ENCODE results near the gene AIFM3. TPM values are rescaled to one million over a fixed set of nuclear protein-coding genes. Genes with fewer than 3 reads are reported as not detected.

Gene AIFM3
- total RNA-seq, 1 experiment from 2014 or later = not detected

DNA sequence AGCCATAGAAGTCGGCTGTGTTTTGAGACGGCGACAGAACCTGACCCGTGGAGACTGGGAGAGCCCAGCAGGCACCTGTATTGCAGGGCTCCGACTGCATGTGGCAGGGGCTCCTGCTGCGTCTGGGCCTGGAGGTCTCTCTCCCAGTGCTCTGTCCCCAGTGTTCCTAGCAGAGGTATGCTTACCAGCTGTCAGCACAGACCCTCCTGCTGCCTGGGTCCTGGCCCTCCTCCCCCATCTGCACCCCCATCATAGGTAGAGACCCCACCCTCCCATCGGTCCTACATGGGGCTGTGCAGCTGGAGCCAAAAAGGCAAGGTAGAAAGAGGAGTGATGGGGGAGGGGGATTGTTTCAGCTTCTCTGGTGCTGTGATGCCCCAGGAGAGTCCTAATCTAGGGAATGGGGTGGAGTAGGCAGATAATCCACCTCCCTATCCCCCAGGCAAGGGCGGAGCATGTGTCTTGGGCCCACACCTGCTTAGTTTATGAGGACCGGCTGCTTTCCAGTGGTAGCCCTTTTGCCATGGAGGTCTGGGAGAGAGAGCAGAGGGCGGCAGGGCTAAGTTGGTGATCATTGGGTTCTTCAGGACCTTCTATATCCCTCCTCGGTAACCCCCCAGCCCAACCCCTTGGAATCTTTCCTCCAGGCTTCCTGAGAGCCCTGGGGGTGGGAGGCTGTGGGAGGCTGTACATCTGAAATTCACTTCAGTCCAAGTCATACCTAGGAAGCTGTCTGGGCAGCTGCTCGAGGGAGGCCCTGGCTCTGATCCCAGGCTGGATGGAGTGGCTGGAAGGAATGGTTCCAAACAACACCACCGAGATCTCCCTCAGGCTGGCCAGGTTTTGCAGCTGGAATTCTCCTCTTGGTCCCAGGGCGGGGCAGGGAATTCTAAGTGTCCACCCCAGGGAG is 60.0 kb downstream of the AIFM3 start:
- DNase-seq (ENCODE audit: low spot score) = no peak

- DNase-seq (ENCODE audit: low spot score) = no peak
Measured at GRCh38 chr22:21028277-21029251, 61.5 kb downstream of the AIFM3 start.

GRCh38 chr22:21029486-21030025 is 62.5 kb downstream of the AIFM3 start:
- no peak for DNase-seq (ENCODE audit: low spot score)

GRCh38 chr22:21030032-21030431 is 63.0 kb downstream of the AIFM3 start:
- DNase-seq (ENCODE audit: low spot score) = no peak

Other genes starting within 250 kb of the AIFM3 start
- not detected in 2 replicates for gene SERPIND1, start 193.1 kb upstream of the AIFM3 start, total RNA-seq (2014; rRNA removed; shearing (Covaris generic))
- 12.6 and 19.6 TPM in 2 replicates for gene PI4KA, start 108.4 kb upstream of the AIFM3 start, total RNA-seq (2014; rRNA removed; shearing (Covaris generic))
- 5.0 and 6.1 TPM in 2 replicates for gene SNAP29, start 108.2 kb upstream of the AIFM3 start, total RNA-seq (2014; rRNA removed; shearing (Covaris generic))
- 25.4 and 27.4 TPM in 2 replicates for gene CRKL, start 49.8 kb upstream of the AIFM3 start, total RNA-seq (2014; rRNA removed; shearing (Covaris generic))
- 6.8 and 8.2 TPM in 2 replicates for gene LZTR1, start 15.0 kb downstream of the AIFM3 start, total RNA-seq (2014; rRNA removed; shearing (Covaris generic))
- 41.8 and 45.8 TPM in 2 replicates for gene THAP7, start 34.9 kb downstream of the AIFM3 start, total RNA-seq (2014; rRNA removed; shearing (Covaris generic))
- 2.0 and 4.0 TPM in 2 replicates for gene P2RX6, start 47.9 kb downstream of the AIFM3 start, total RNA-seq (2014; rRNA removed; shearing (Covaris generic))
- not detected in 2 replicates for gene SLC7A4, start 65.3 kb downstream of the AIFM3 start, total RNA-seq (2014; rRNA removed; shearing (Covaris generic))
- gene LRRC74B, start 78.7 kb downstream of the AIFM3 start, total RNA-seq (2014; rRNA removed; shearing (Covaris generic)) = not detected in 2 replicates